SK-N-SH (cell line): ENCODE results near the gene ZNF750. TPM values are rescaled to one million over a fixed set of nuclear protein-coding genes. Genes with fewer than 3 reads are reported as not detected.

ENCODE experiments used
- CTCF ChIA-PET: fragments of 300-600, 350-600 bp; formaldehyde crosslinking; extraction: SDS; loops from one replicate; lab custom pipeline; 2021; lab: Yijun Ruan, JAX
- POLR2A ChIA-PET: fragments of 350-600 bp; sonication (Branson Sonifier 250); formaldehyde crosslinking; extraction: SDS; loops from one replicate; lab custom pipeline; 2020; ENCODE audit warnings: antibody characterized with exemption, inconsistent platforms; lab: Yijun Ruan, JAX
- DNase-seq: peaks from one replicate; pipeline ENCODE4 v3.0.0; 2012
- H2AFZ ChIP-seq: fragments of 200-600 bp; sonication (generic); 2 replicates; pipeline ENCODE4 v1.8.1; 2016; ENCODE audit warnings: antibody characterized with exemption, mild to moderate bottlenecking, low read depth
- H3F3A ChIP-seq: fragments of 200-600 bp; sonication (generic); replicated peaks from 2 replicates; pipeline ENCODE3; 2016; ENCODE audit warnings: antibody characterized with exemption, mild to moderate bottlenecking; ENCODE audit not compliant: insufficient read depth
- H3K27ac ChIP-seq, 2 experiments: fragments of 200-500 bp in 1 of 2; fragments of 200-600 bp in 1 of 2; sonication (Bioruptor generic) in 1 of 2; sonication (generic), shearing (Covaris generic) in 1 of 2; 2 replicates each; pipeline versions ENCODE4 v1.5.1 to v1.6.1; 2014 to 2016; ENCODE audit warnings: low read depth in 2 of 2, inconsistent platforms in 1 of 2, low read length in 1 of 2, mild to moderate bottlenecking in 1 of 2, mixed read lengths in 1 of 2
- H3K27me3 ChIP-seq: fragments of 200-600 bp; sonication (generic), shearing (Covaris generic); 2 replicates; pipeline ENCODE4 v1.6.1; 2016; ENCODE audit warnings: mixed run types; ENCODE audit not compliant: insufficient read depth
- H3K36me3 ChIP-seq, 2 experiments: fragments of 200-500 bp in 1 of 2; fragments of 200-600 bp in 1 of 2; sonication (Bioruptor generic) in 1 of 2; sonication (generic) in 1 of 2; replicated peaks in 1 of 2; 2 replicates each; pipeline versions ENCODE3 to v1.5.1; 2014 to 2016; ENCODE audit warnings: low read length in 1 of 2, mild to moderate bottlenecking in 1 of 2; ENCODE audit not compliant: insufficient read depth in 2 of 2, control insufficient read depth in 1 of 2
- H3K4me1 ChIP-seq, 2 experiments: fragments of 200-500 bp in 1 of 2; fragments of 200-600 bp in 1 of 2; sonication (Bioruptor generic) in 1 of 2; sonication (generic), shearing (Covaris generic) in 1 of 2; 2 replicates each; pipeline versions ENCODE4 v1.5.1 to v1.6.1; 2014 to 2016; ENCODE audit warnings: low read depth in 1 of 2, low read length in 1 of 2, mixed run types in 1 of 2; ENCODE audit not compliant: insufficient read depth in 2 of 2, control insufficient read depth in 1 of 2
- H3K4me2 ChIP-seq: fragments of 200-600 bp; sonication (generic), shearing (Covaris generic); 2 replicates; pipeline ENCODE4 v1.6.1; 2017; ENCODE audit warnings: mixed run types
- H3K4me3 ChIP-seq, 2 experiments: fragments of 200-500 bp in 1 of 2; fragments of 200-600 bp in 1 of 2; sonication (Bioruptor generic) in 1 of 2; sonication (generic), shearing (Covaris generic) in 1 of 2; 2 replicates each; pipeline versions ENCODE4 v1.5.1 to v1.8.1; 2014 to 2016; ENCODE audit warnings: low read depth in 2 of 2, inconsistent platforms in 1 of 2, low read length in 1 of 2, mild to moderate bottlenecking in 1 of 2, mixed read lengths in 1 of 2, moderate library complexity in 1 of 2
- H3K79me2 ChIP-seq: fragments of 200-600 bp; sonication (generic); 2 replicates; pipeline ENCODE4 v1.8.1; 2017; ENCODE audit warnings: mild to moderate bottlenecking; ENCODE audit not compliant: insufficient read depth
- H3K9ac ChIP-seq: fragments of 200-600 bp; sonication (generic); 2 replicates; pipeline ENCODE4 v1.6.1; 2017; ENCODE audit warnings: mixed run types
- H3K9me2 ChIP-seq: fragments of 200-600 bp; sonication (generic); 2 replicates; pipeline ENCODE4 v1.6.1; 2017; ENCODE audit warnings: mixed run types
- H3K9me3 ChIP-seq: fragments of 200-600 bp; sonication (generic); 2 replicates; pipeline ENCODE4 v1.6.1; 2017; ENCODE audit warnings: mixed run types, mild to moderate bottlenecking, moderate library complexity
- H4K20me1 ChIP-seq: fragments of 200-600 bp; sonication (generic); 2 replicates; pipeline ENCODE4 v1.6.1; 2017; ENCODE audit warnings: mild to moderate bottlenecking, mixed run types; ENCODE audit not compliant: insufficient read depth
- CHD2 ChIP-seq: fragments of 150-350 bp; IDR thresholded peaks from 2 replicates; pipeline ENCODE4 v1.6.1; 2018; ENCODE audit warnings: low read length; ENCODE audit not compliant: partially characterized antibody
- CTCF ChIP-seq: fragments of 200-600 bp; sonication (generic); IDR thresholded peaks from 2 replicates; pipeline ENCODE4 v1.6.1; 2017; ENCODE audit warnings: antibody characterized with exemption, mild to moderate bottlenecking, moderate library complexity
- FOXJ3 ChIP-seq: sonication (generic); formaldehyde crosslinking; IDR thresholded peaks from 2 replicates; pipeline ENCODE4 v1.5.1; 2020; ENCODE audit warnings: mild to moderate bottlenecking, missing genetic modification reagents
- GABPA ChIP-seq: IDR thresholded peaks from 2 replicates; pipeline ENCODE4 v1.4.0; 2012; ENCODE audit warnings: low read depth, mild to moderate bottlenecking
- GATA2 ChIP-seq: sonication (generic); formaldehyde crosslinking; IDR thresholded peaks from 2 replicates; pipeline ENCODE4 v1.5.0; 2020; ENCODE audit warnings: mild to moderate bottlenecking, missing genetic modification reagents
- NRF1 ChIP-seq: IDR thresholded peaks from 2 replicates; pipeline ENCODE4 v1.6.1; 2012; ENCODE audit warnings: low read depth, mild to moderate bottlenecking, low read length
- RAD21 ChIP-seq: IDR thresholded peaks from 2 replicates; pipeline ENCODE4 v1.6.1; 2012; ENCODE audit warnings: mild to moderate bottlenecking, low read length
- REST ChIP-seq: IDR thresholded peaks from 2 replicates; pipeline ENCODE4 v1.6.1; 2012; ENCODE audit warnings: mild to moderate bottlenecking, low read depth, low read length, moderate library complexity
- SMC3 ChIP-seq: IDR thresholded peaks from 2 replicates; pipeline ENCODE4 v1.6.1; 2012; ENCODE audit warnings: low read depth, low read length, improper control_type of control experiment
- TAF1 ChIP-seq: IDR thresholded peaks from 2 replicates; pipeline ENCODE4 v1.6.1; 2012; ENCODE audit warnings: low read depth, mild to moderate bottlenecking, low read length, moderate library complexity, borderline replicate concordance
- ZBTB33 ChIP-seq: IDR thresholded peaks from 2 replicates; pipeline ENCODE4 v1.4.0; 2012; ENCODE audit warnings: low read depth, borderline replicate concordance
- WGBS: methylation state at CpG from one replicate; pipeline ENCODE4 v1.1.6; 2017; ENCODE audit warnings: low lambda C conversion rate; 5-methylcytosine and 5-hydroxymethylcytosine counted together
- polyA plus RNA-seq, 3 experiments: library from polyadenylated mRNA; depleted of rRNA; stranded (reverse); fragments of >200 nt; gene quantifications; 2 replicates each; pipeline ENCODE4 v1.2.3, GENCODE V29; 2012

Gene ZNF750
- polyA plus RNA-seq, 1 of the 3 experiments (the other 2 are of a cell fraction): not detected

- no peak for TF ChIP-seq FOXJ3 (CRISPR knock-in tag)
- TF ChIP-seq RAD21: no peak
- TF ChIP-seq CTCF: peak; percentile 21; the same call in 1 of the 2 replicates
- TF ChIP-seq, all 33 proteins: peak for 1
- 88% methylated on average over 3 of the region's 5 CpGs for WGBS
- H3K4me3 ChIP-seq: no peak overlapping the region
- H3K27ac ChIP-seq: no peak overlapping the region
- H3K4me2 ChIP-seq: no peak overlapping the region
- peaks cover 0 to 42% of the 10 kb centered on the region in 2 experiments for H3K36me3 ChIP-seq
- peaks cover 16% of the 10 kb centered on the region; the same call in 1 of the 2 replicates for H3K9me3 ChIP-seq
- H2AFZ ChIP-seq: no peak overlapping the region
- no peaks in the 10 kb centered on the region for H4K20me1 ChIP-seq
- DNase-seq: peak; percentile 52
- peaks cover 13% of the 10 kb centered on the region; the same call in 1 of the 2 replicates for H3K79me2 ChIP-seq
- POLR2A ChIA-PET: no interaction called here
- no peaks in the 10 kb centered on the region for H3K4me1 ChIP-seq
- H3K27me3 ChIP-seq: no peaks in the 10 kb centered on the region
- H3K9ac ChIP-seq: no peak overlapping the region
- no peaks in the 10 kb centered on the region for H3K9me2 ChIP-seq
- CTCF ChIA-PET: interaction anchor here (1.8 kb wide), 1 partner anchor 10 kb away, joined by 6 read pairs; no protein-coding TSS in a partner anchor
- no peaks in the 10 kb centered on the region for H3F3A ChIP-seq
These were observed 16.8 kb downstream of the ZNF750 start for GRCh38 chr17:82823004-82823403.

- Histone ChIP-seq H2AFZ (no peak overlapping the region), H3K9me3 (peaks cover 16% of the 10 kb centered on the region; the same call in 1 of the 2 replicates), H3K4me2 (no peak overlapping the region), H3K27me3 (no peaks in the 10 kb centered on the region), H3K79me2 (peaks cover 13% of the 10 kb centered on the region; the same call in 1 of the 2 replicates), H3K9me2 (no peaks in the 10 kb centered on the region)
- WGBS: 94% methylated on average over 16 of the region's 16 CpGs
- no peak for DNase-seq
- no peak for TF ChIP-seq GABPA
- no peak for TF ChIP-seq GATA2 (CRISPR knock-in tag)
- TF ChIP-seq CHD2: no peak
- no peak for TF ChIP-seq ZBTB33
- TF ChIP-seq TAF1: no peak
- no peak for TF ChIP-seq REST
- TF ChIP-seq SMC3: no peak
- TF ChIP-seq NRF1: no peak
- TF ChIP-seq, all 33 proteins: peak for 0
- Histone ChIP-seq H3K4me1 (no peaks in the 10 kb centered on the region), H3K9ac (no peak overlapping the region), H3K4me3 (no peak overlapping the region), H3K36me3 (peaks cover 0 to 48% of the 10 kb centered on the region in 2 experiments), H3K27ac (no peak overlapping the region), H3F3A (no peaks in the 10 kb centered on the region), H4K20me1 (no peaks in the 10 kb centered on the region)
- POLR2A ChIA-PET: no interaction called here
- CTCF ChIA-PET: interaction anchor here (1.8 to 2.1 kb wide), 2 partner anchors 10 to 41 kb away, joined by 6 to 7 read pairs; no protein-coding TSS in a partner anchor
These were observed 17.5 kb downstream of the ZNF750 start for GRCh38 chr17:82822281-82822680.
